Neuronal stem cell (in vitro differentiated cells): ENCODE results near the gene JSRP1.
A peak's percentile ranks its signal among the peaks of the same experiment; 100 is the strongest.

Experiments
- DNase-seq: peaks from one replicate; pipeline ENCODE4 v3.0.0-alpha.2; 2013; ENCODE audit warnings: low spot score
- H2AFZ ChIP-seq: one replicate; pipeline ENCODE4 v1.6.1; 2013; ENCODE audit warnings: mild to moderate bottlenecking, low read length, inconsistent platforms
- H2AK5ac ChIP-seq: 2 replicates; pipeline ENCODE4 v1.6.1; 2013; ENCODE audit warnings: low read depth, mild to moderate bottlenecking, inconsistent platforms, low read length, moderate library complexity, mixed read lengths
- H2BK120ac ChIP-seq: 2 replicates; pipeline ENCODE4 v1.6.1; 2013; ENCODE audit warnings: low read depth, mild to moderate bottlenecking, inconsistent platforms, low read length, moderate library complexity, mixed read lengths
- H2BK12ac ChIP-seq: one replicate; pipeline ENCODE4 v1.6.1; 2013; ENCODE audit warnings: low read length, inconsistent platforms
- H2BK15ac ChIP-seq: 2 replicates; pipeline ENCODE4 v1.6.1; 2013; ENCODE audit warnings: mild to moderate bottlenecking, low read length, inconsistent platforms, mixed read lengths
- H2BK5ac ChIP-seq: one replicate; pipeline ENCODE4 v1.6.1; 2013; ENCODE audit warnings: inconsistent platforms, mild to moderate bottlenecking, low read length, moderate library complexity
- H3K14ac ChIP-seq: one replicate; pipeline ENCODE4 v1.6.1; 2013; ENCODE audit warnings: low read length, inconsistent platforms
- H3K18ac ChIP-seq: 2 replicates; pipeline ENCODE4 v1.6.1; 2013; ENCODE audit warnings: low read length, inconsistent platforms
- H3K23ac ChIP-seq: 2 replicates; pipeline ENCODE4 v1.6.1; 2013; ENCODE audit warnings: low read depth, mild to moderate bottlenecking, mixed read lengths, low read length, inconsistent platforms; ENCODE audit not compliant: poor library complexity
- H3K27ac ChIP-seq: replicated peaks from 3 replicates; pipeline ENCODE4 v1.5.1; 2013; ENCODE audit warnings: low read length, inconsistent platforms
- H3K27me3 ChIP-seq, 3 experiments: 2 replicates each; pipeline ENCODE4 v1.6.1; 2013; ENCODE audit warnings: low read length in 3 of 3, mild to moderate bottlenecking in 2 of 3, inconsistent platforms in 1 of 3, low read depth in 1 of 3, mixed read lengths in 1 of 3, moderate library complexity in 1 of 3; ENCODE audit not compliant: control insufficient read depth in 3 of 3, insufficient read depth in 3 of 3
- H3K36me3 ChIP-seq, 2 donors: replicated peaks in 1 of 2; 2 replicates each; pipeline ENCODE4 v1.6.1; 2013; ENCODE audit warnings: low read length in 2 of 2; ENCODE audit not compliant: control insufficient read depth in 2 of 2, insufficient read depth in 2 of 2
- H3K4ac ChIP-seq: 2 replicates; pipeline ENCODE4 v1.6.1; 2013; ENCODE audit warnings: inconsistent platforms, mild to moderate bottlenecking, low read length, moderate library complexity
- H3K4me1 ChIP-seq, 2 donors: 1 replicate in 1 of 2; 2 replicates in 1 of 2; pipeline ENCODE4 v1.6.1; 2013; ENCODE audit warnings: low read length in 2 of 2, low read depth in 1 of 2; ENCODE audit not compliant: control insufficient read depth in 2 of 2, insufficient read depth in 1 of 2
- H3K4me2 ChIP-seq: one replicate; pipeline ENCODE4 v1.6.1; 2013; ENCODE audit warnings: mild to moderate bottlenecking, low read length, inconsistent platforms; ENCODE audit not compliant: insufficient read depth, poor library complexity, severe bottlenecking
- H3K4me3 ChIP-seq, 2 donors: 2 replicates each; pipeline ENCODE4 v1.5.1; 2013; ENCODE audit warnings: low read length in 2 of 2, mild to moderate bottlenecking in 2 of 2, inconsistent platforms in 1 of 2, moderate library complexity in 1 of 2
- H3K79me1 ChIP-seq: one replicate; pipeline ENCODE4 v1.6.1; 2013; ENCODE audit warnings: low read depth, mild to moderate bottlenecking, inconsistent platforms, low read length, moderate library complexity
- H3K9ac ChIP-seq: one replicate; pipeline ENCODE4 v1.6.1; 2013; ENCODE audit warnings: mild to moderate bottlenecking, low read depth, low read length, inconsistent platforms; ENCODE audit not compliant: poor library complexity
- H3K9me3 ChIP-seq, 2 donors: replicated peaks in 1 of 2; 2 replicates each; pipeline versions ENCODE3 to v1.6.1; 2013; ENCODE audit warnings: low read length in 2 of 2, mild to moderate bottlenecking in 2 of 2, inconsistent platforms in 1 of 2, low read depth in 1 of 2, mixed read lengths in 1 of 2, moderate library complexity in 1 of 2; ENCODE audit not compliant: control insufficient read depth in 2 of 2, insufficient read depth in 1 of 2
- H4K8ac ChIP-seq: one replicate; pipeline ENCODE4 v1.6.1; 2013; ENCODE audit warnings: low read depth, mild to moderate bottlenecking, inconsistent platforms, low read length, moderate library complexity
- H4K91ac ChIP-seq: one replicate; pipeline ENCODE4 v1.6.1; 2013; ENCODE audit warnings: low read length, low read depth, mild to moderate bottlenecking, inconsistent platforms; ENCODE audit not compliant: poor library complexity
- WGBS, 2 donors: extraction: QIAGEN DNeasy Blood & Tissue Kit; methylation state at CpG; one replicate each; pipeline ENCODE4 v1.1.7; 2013; ENCODE audit warnings: missing lambda C conversion rate in 2 of 2, mixed read lengths in 1 of 2; ENCODE audit not compliant: insufficient read length in 2 of 2, insufficient replicate concordance in 1 of 2; ENCODE audit errors: extremely low coverage in 2 of 2; 5-methylcytosine and 5-hydroxymethylcytosine counted together

The JSRP1 gene

GRCh38 chr19:2249880-2250765 lies 6.1 kb downstream of the JSRP1 start:
- H3K9ac ChIP-seq, result no peak overlapping the region
- no peak overlapping the region for H2BK5ac ChIP-seq
- peak overlapping the region; percentile 22 for H2BK12ac ChIP-seq
- peak overlapping the region; percentile 65 for H4K8ac ChIP-seq
- peaks cover 2 to 24% (median 3%) of the 10 kb centered on the region in 3 experiments for H3K27me3 ChIP-seq
- peak overlapping the region; percentile 93 for H3K23ac ChIP-seq
- peak overlapping the region; percentile 13 for H2AK5ac ChIP-seq
- H2BK15ac ChIP-seq, result no peak overlapping the region
- H3K9me3 ChIP-seq, result peaks cover 0 to 5% of the 10 kb centered on the region in 2 donors
- H4K91ac ChIP-seq, result no peak overlapping the region
- no CpG with 5 or more reads among the region's 43 CpGs for WGBS, 2 donors
- H3K4me2 ChIP-seq, result no peak overlapping the region
- no peak overlapping the region for H2AFZ ChIP-seq
- no peak overlapping the region for H3K4ac ChIP-seq
- H3K4me3 ChIP-seq, result no peak overlapping the region
- no peak overlapping the region for H2BK120ac ChIP-seq
- H3K27ac ChIP-seq, result no peak overlapping the region
- peaks cover 0 to 11% of the 10 kb centered on the region in 2 donors for H3K4me1 ChIP-seq
- no peak for DNase-seq
- H3K18ac ChIP-seq, result no peak overlapping the region
- H3K36me3 ChIP-seq, result peaks cover 22 to 52% of the 10 kb centered on the region in 2 donors
- H3K14ac ChIP-seq, result peak overlapping the region; percentile 6
- peaks cover 7% of the 10 kb centered on the region for H3K79me1 ChIP-seq

- peak within 1 kb of the TSS; percentile 2 for H3K18ac ChIP-seq
- peak within 1 kb of the TSS; percentile 93 for H3K23ac ChIP-seq
- H3K4ac ChIP-seq, result no peak within 1 kb of the TSS
- H3K27ac ChIP-seq, result no peak within 1 kb of the TSS
- peaks cover 8% of the 10 kb centered on the region for H3K79me1 ChIP-seq
- H4K8ac ChIP-seq, result no peak within 1 kb of the TSS
- peak within 1 kb of the TSS; percentile 93 for H2BK5ac ChIP-seq
- H3K4me2 ChIP-seq, result no peak within 1 kb of the TSS
- H3K36me3 ChIP-seq, result peaks cover 30 to 60% of the 10 kb centered on the region in 2 donors
- H2BK120ac ChIP-seq, result no peak within 1 kb of the TSS
- H3K14ac ChIP-seq, result peak within 1 kb of the TSS; percentile 71
- no peak within 1 kb of the TSS for H2AK5ac ChIP-seq
- H3K4me1 ChIP-seq, result peaks cover 0 to 11% of the 10 kb centered on the region in 2 donors
- H3K27me3 ChIP-seq, result peaks cover 2 to 24% (median 3%) of the 10 kb centered on the region in 3 experiments
- H3K4me3 ChIP-seq, result no peak within 1 kb of the TSS
- no peak within 1 kb of the TSS for H2BK15ac ChIP-seq
- no peak within 1 kb of the TSS for H2AFZ ChIP-seq
- peak within 1 kb of the TSS; percentile 22 for H2BK12ac ChIP-seq
- H3K9ac ChIP-seq, result no peak within 1 kb of the TSS
- no CpG with 5 or more reads among the region's 27 CpGs for WGBS, 2 donors
- H4K91ac ChIP-seq, result no peak within 1 kb of the TSS
- H3K9me3 ChIP-seq, result peaks cover 0 to 5% of the 10 kb centered on the region in 2 donors
- DNase-seq, result no peak
Measured at GRCh38 chr19:2249010-2249866, 7.0 kb downstream of the JSRP1 start, which contains the start of gene AMH. Gene AMH (plus strand): TSS chr19:2249323. CDS start chr19:2249333, 10 bp downstream.

GRCh38 chr19:2248136-2249009 lies 7.8 kb downstream of the JSRP1 start:
- Histone ChIP-seq H3K23ac (peak overlapping the region; percentile 60), H4K91ac (no peak overlapping the region), H3K4me1 (peaks cover 0 to 6% of the 10 kb centered on the region in 2 donors), H3K18ac (no peak overlapping the region), H3K27me3 (peaks cover 0 to 18% (median 2%) of the 10 kb centered on the region in 3 experiments), H3K4ac (no peak overlapping the region), H3K4me2 (no peak overlapping the region), H3K79me1 (peaks cover 16% of the 10 kb centered on the region), H2AFZ (no peak overlapping the region), H2BK12ac (no peak overlapping the region), H3K9ac (no peak overlapping the region), H3K27ac (no peak overlapping the region), H2BK15ac (no peak overlapping the region), H3K4me3 (no peak overlapping the region), H3K14ac (no peak overlapping the region), H3K36me3 (peaks cover 39 to 69% of the 10 kb centered on the region in 2 donors), H4K8ac (no peak overlapping the region), H3K9me3 (peaks cover 0 to 5% of the 10 kb centered on the region in 2 donors), H2AK5ac (no peak overlapping the region), H2BK5ac (peak overlapping the region; percentile 93), H2BK120ac (no peak overlapping the region)
- no peak for DNase-seq
- WGBS, 2 donors, result no CpG with 5 or more reads among the region's 21 CpGs
